ENCODE measurements around the gene EIF2S2. TPM values are rescaled to one million over a fixed set of nuclear protein-coding genes. Genes with fewer than 3 reads are reported as not detected.

The EIF2S2 gene
- total RNA-seq, 1 experiment from 2014 or later = 121 TPM

- no peak for DNase-seq (ENCODE audit: low read depth, low spot score)
- RAD21 ChIA-PET (ENCODE audit: low non-redundant PET in 1 of 2, low total read pairs in 2 of 2, uncharacterized antibody in 2 of 2, unreplicated experiment in 2 of 2) = interaction anchor here in 1 of 2 experiments (0.7 kb wide), 1 partner anchor 440 kb away, joined by 4 read pairs; no protein-coding TSS in a partner anchor
- intact Hi-C loops (cut with micrococcal nuclease) = no loop called here
- Histone ChIP-seq H2AFZ (ENCODE audit: low read depth, low read length, poor library complexity, severe bottlenecking) (no peak overlapping the region), H3K27ac (ENCODE audit: low read depth, low read length) (no peak overlapping the region), H3K9me2 (ENCODE audit: insufficient read depth) (no peaks in the 10 kb centered on the region), H3K9ac (ENCODE audit: low read length) (no peak overlapping the region), H4K20me1 (ENCODE audit: insufficient read depth) (peaks cover 28% of the 10 kb centered on the region; the same call in 1 of the 2 replicates), H3K9me3 (ENCODE audit: control insufficient read depth in 1 of 2, insufficient read depth in 1 of 2, low read depth in 1 of 2, low read length in 2 of 2) (no peaks in the 10 kb centered on the region), H3K79me2 (ENCODE audit: insufficient read depth, low read length) (peaks cover 84% of the 10 kb centered on the region), H3K27me3 (ENCODE audit: insufficient read depth, low read length) (no peaks in the 10 kb centered on the region), H3K36me3 (ENCODE audit: control insufficient read depth in 1 of 2, insufficient read depth in 2 of 2, low read length in 2 of 2) (peaks cover 23 to 25% of the 10 kb centered on the region in 2 experiments), H3K4me1 (ENCODE audit: control insufficient read depth in 1 of 2, insufficient read depth in 2 of 2, low read length in 2 of 2) (peaks cover 7 to 24% of the 10 kb centered on the region in 2 experiments; a peak in 3 of 4 replicates), H3K4me3 (replicated peaks in 1 of 2; ENCODE audit: low read depth in 1 of 2, low read length in 2 of 2) (no peak overlapping the region), H3K4me2 (ENCODE audit: low read length) (no peak overlapping the region)
- ATAC-seq = no peak
- POLR2A ChIA-PET = no interaction called here
- TF ChIP-seq SP1 (IDR thresholded peaks at IDR 0.05; ENCODE audit: low read depth) (no peak), MAX (IDR thresholded peaks at IDR 0.05) (no peak), ZNF274 (IDR thresholded peaks at IDR 0.05; ENCODE audit: low read depth, low read length) (no peak), JUND (IDR thresholded peaks at IDR 0.05) (no peak), CTCF (IDR thresholded peaks at IDR 0.05 in 2 of 3, conservative IDR thresholded peaks at IDR 0.05 in 1 of 3; ENCODE audit: borderline replicate concordance in 1 of 3, insufficient read depth in 1 of 3, low read depth in 2 of 3, low read length in 2 of 3) (no peak)
- CTCF ChIA-PET = no interaction called here
- BruUV-seq (replicated peaks) = no TSS peak
Measured at GRCh38 chr20:34108616-34109174, 3.3 kb downstream of the EIF2S2 start.

- no peak overlapping the region for H3K4me3 ChIP-seq (replicated peaks in 1 of 2; ENCODE audit: low read depth in 1 of 2, low read length in 2 of 2)
- ATAC-seq (no peak), DNase-seq (ENCODE audit: low read depth, low spot score) (no peak)
- H3K9me2 ChIP-seq (ENCODE audit: insufficient read depth) = no peaks in the 10 kb centered on the region
- peaks cover 100% of the 10 kb centered on the region for H3K79me2 ChIP-seq (ENCODE audit: insufficient read depth, low read length)
- no peak overlapping the region for H3K4me2 ChIP-seq (ENCODE audit: low read length)
- H3K27me3 ChIP-seq (ENCODE audit: insufficient read depth, low read length) = no peaks in the 10 kb centered on the region
- no peak overlapping the region for H2AFZ ChIP-seq (ENCODE audit: low read depth, low read length, poor library complexity, severe bottlenecking)
- ChIA-PET POLR2A (no interaction called here), RAD21 (ENCODE audit: low non-redundant PET in 1 of 2, low total read pairs in 2 of 2, uncharacterized antibody in 2 of 2, unreplicated experiment in 2 of 2) (no interaction called here), CTCF (no interaction called here)
- no peak overlapping the region for H3K27ac ChIP-seq (ENCODE audit: low read depth, low read length)
- no peaks in the 10 kb centered on the region for H3K9me3 ChIP-seq (ENCODE audit: control insufficient read depth in 1 of 2, insufficient read depth in 1 of 2, low read depth in 1 of 2, low read length in 2 of 2)
- peaks cover 39 to 41% of the 10 kb centered on the region in 2 experiments for H3K36me3 ChIP-seq (ENCODE audit: control insufficient read depth in 1 of 2, insufficient read depth in 2 of 2, low read length in 2 of 2)
- peaks cover 35% of the 10 kb centered on the region; the same call in 1 of the 2 replicates for H4K20me1 ChIP-seq (ENCODE audit: insufficient read depth)
- no peak overlapping the region for H3K9ac ChIP-seq (ENCODE audit: low read length)
- BruUV-seq (replicated peaks) = no TSS peak
- intact Hi-C loops (cut with micrococcal nuclease) = no loop called here
- H3K4me1 ChIP-seq (ENCODE audit: control insufficient read depth in 1 of 2, insufficient read depth in 2 of 2, low read length in 2 of 2) = peaks cover 4 to 13% of the 10 kb centered on the region in 2 experiments; a peak in 3 of 4 replicates
- no peak for TF ChIP-seq EGR1 (IDR thresholded peaks at IDR 0.05; ENCODE audit: low read depth)
- TF ChIP-seq EZH2 (IDR thresholded peaks at IDR 0.05) = no peak
- TF ChIP-seq MAX (IDR thresholded peaks at IDR 0.05) = no peak
- TF ChIP-seq FOSL1 (IDR thresholded peaks at IDR 0.05; ENCODE audit: low read depth) = no peak
- no peak for TF ChIP-seq CBX3 (IDR thresholded peaks at IDR 0.05; ENCODE audit: low read depth)
- TF ChIP-seq SP1 (IDR thresholded peaks at IDR 0.05; ENCODE audit: low read depth) = no peak
- TF ChIP-seq ZBTB33 (IDR thresholded peaks at IDR 0.05; ENCODE audit: extremely low read depth, insufficient replicate concordance, low read length) = no peak
- no peak for TF ChIP-seq SIN3A (IDR thresholded peaks at IDR 0.05; ENCODE audit: low read depth)
Measured at GRCh38 chr20:34105978-34106675, 5.9 kb downstream of the EIF2S2 start.

All from HCT116 (cell line).